Caki2 (cell line): ENCODE results near the gene SDHAF3. TPM values are rescaled to one million over a fixed set of nuclear protein-coding genes. Genes with fewer than 3 reads are reported as not detected.
"Not testable (repeated sequence)": the region's sequence is repeated elsewhere in the genome, so short reads cannot be mapped to it uniquely, and the experiment has no call there.

Source experiments
- DNase-seq: peaks from one replicate; pipeline ENCODE4 v3.0.0-alpha.2; 2015; ENCODE audit warnings: low read depth
- in situ Hi-C: cut with HindIII; loops from 2 replicates; pipeline ENCODE4 v1.10.0; 2016; ENCODE audit warnings: low sequenced_read_pairs, low pct_unique_long_range_greater_than_20kb, mixed read lengths
- total RNA-seq: library from RNA; depleted of rRNA; stranded (reverse); fragments of >200 nt; shearing (Covaris generic); gene quantifications from 2 replicates; pipeline ENCODE4 v1.2.3, GENCODE V29; 2014; ENCODE audit warnings: low replicate concordance

The SDHAF3 gene
- total RNA-seq, 1 experiment from 2014 or later = 25.8 TPM

DNA sequence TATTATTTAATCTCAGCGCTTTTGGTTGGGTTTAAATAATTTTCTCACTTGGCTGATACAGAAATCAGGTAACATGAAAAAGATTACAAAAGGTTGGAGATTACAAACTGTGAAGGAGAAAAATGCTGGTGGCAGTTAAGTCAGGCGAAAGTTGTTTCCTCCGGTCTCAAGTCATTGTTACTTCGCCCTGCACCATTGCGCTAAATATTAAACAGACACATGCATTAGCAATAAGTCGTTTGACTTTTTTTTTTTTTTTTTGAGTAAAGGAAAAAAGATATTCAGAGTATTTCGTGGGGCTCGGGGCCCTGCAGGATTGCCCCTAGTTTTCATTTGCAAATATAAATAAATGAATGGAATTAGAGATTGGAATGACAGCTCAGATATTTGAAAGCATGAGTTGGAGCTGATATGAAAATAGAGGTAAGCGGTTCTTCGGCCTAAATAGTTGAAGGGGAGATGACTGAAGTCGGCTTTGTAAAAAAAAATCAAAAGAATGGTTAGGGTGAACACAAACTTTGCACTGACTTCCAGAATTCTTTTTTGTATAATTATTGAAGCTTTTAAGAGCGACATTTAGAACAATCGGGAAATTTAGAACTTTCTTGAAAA is 914 bp downstream of the SDHAF3 start:
- DNase-seq = no peak
- in situ Hi-C loops = no loop called here

DNA sequence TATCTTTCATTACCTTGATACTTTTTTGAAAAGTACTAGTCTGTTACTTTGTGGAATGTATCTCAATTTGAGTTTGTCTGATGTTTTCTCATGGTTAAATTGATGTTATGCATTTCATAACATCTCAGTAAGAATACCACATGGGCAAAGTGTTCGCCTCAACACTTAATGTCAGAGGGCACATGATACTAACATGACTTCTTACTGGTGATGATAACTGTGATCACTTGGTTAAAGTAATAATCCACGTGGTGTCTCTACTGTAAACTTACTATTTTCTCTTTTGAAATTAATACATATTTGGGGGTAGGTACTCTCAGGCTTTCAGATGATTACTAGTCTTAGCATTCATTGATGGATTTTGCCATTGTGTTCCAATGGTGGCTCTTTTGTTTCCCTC is 2.2 kb downstream of the SDHAF3 start:
- no peak for DNase-seq
- in situ Hi-C loops = no loop called here

DNA sequence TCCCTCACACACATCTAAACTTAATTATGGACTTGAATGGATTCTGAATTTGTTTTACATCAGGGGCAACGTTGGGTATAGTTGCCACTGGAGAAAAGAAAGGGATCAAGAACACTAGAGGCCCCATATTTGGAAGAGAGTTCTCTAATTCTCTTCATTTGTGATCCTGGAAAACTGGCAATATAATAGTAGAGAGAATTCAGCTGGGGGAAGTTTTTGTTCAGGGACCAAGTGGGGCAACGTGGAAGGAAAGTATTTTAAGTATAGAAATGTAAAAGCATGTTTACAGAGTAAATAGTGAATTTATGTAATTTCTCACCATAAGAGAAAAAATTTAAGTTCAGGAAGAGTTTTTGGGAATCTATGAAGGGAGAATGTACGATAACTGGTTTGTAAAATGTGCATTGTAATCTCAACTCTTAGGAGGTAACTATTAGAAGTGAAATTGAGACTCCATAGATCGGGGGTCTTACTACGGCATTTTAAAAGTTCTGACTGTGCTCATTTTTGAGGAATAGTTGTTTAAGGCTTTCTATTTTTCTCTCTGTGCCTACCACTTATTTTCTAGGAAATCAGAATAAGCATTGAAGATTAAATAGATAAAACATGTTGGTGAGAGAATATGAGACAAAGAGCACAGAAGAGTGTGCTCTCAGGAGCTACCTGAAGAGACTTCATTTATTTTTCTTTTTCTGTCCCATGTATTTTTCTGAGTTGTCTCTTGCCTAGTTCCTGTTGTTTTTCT is 3.4 kb downstream of the SDHAF3 start:
- DNase-seq = no peak
- in situ Hi-C loops = no loop called here

DNA sequence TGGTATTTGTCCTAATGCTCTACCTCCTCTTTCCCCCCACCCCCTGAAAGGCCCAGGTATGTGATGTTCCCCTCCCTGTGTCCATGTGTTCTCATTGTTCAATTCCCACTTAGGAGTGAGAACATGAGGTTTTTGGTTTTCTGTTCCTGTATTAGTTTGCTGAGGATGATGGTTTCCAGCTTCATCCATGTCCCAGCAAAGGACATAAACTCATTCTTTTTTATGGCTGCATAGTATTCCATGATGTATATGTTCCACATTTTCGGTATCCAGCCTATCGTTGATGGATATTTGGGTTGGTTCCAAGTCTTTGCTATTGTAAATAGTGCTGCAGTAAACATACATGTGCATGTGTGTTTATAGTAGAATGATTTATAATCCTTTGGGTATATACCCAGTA is 5.6 kb downstream of the SDHAF3 start:
- in situ Hi-C loops, DNase-seq: not testable (repeated sequence)

DNA sequence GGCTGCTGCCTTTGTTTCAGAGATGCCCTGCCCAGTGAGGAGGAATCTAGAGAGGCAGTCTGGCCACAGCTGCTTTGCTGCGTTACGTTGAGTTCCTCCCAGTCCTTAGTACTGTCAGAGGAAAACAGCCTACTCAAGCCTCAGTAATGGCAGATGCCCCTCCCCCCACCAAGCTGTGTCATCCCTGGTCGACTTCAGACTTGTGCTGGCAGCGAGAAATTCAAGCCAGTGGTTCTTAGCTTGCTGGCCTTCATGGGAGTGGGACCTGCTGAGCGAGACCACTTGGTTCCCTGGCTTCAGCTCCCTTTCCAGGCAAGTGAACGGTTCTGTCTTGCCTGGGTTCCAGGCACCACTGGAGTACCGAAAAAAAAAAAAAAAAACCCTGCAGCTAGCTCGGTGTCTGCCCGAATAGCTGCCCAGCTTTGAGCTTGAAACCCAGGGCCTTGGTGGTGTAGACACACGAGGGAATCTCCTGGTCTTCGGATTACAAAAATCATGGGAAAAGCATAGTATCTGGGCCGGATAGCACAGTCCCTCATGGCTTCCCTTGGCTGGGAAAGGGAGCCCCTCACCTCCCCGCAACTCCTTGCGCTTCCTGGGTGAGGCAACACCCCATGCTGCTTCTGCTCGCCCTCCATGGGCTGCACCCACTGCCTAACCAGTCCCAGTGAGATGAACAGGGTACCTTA is 9.1 kb downstream of the SDHAF3 start:
- in situ Hi-C loops = no loop called here
- DNase-seq = no peak

DNA sequence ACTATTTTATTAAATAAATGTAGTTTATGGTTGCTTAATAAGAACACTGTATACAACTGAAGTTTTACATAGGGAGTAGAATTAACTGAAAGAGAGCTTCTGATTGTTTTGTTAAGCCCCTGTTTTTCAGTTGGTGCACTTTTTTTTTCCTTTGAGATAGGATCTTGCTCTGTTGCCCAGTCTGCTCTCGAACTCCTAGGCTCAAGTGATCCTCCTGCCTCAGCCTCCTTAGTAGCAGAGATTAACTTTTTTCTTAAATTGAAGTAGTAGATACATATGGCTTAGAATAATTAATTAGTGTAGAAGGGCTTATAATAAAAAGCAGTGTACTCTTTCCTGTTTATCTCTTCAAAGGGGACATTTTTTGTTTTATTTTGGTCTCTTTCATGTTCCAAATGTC is 11.2 kb downstream of the SDHAF3 start:
- DNase-seq = no peak
- in situ Hi-C loops = no loop called here

DNA sequence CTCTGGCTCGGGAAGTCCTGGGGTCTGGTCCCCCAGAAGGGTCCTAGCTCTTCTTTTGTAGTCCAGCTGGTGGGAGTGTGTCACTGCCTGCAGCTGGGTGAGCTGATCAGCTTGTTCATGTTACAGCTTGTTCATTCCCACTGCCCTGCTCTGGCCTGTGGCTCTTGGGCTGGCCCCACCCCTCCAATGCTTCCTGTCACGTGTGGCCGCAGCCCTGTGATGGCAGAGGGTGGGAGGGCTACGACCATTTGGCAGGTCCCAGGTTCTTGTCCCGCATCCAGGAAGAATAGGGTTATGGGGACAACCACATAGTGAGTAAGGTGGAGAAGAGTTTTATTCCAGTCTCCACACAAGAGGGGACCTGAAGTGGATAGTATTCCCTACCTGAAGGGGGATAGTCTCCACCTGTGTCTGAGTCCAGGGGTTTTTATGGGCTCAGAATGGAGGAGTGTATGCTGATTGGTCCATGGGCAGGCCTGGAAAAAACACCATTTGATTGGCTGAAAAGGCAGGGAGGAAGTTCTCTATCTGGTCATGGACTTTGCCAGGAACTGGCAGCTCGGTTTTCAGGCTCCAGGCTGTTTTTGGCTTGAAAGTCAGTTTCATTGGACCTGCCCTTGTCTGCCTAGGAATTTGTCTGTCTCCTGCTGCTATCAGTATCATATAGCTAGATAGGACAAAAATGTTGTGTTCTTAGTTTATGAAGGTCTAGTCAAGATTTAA is 13.1 kb downstream of the SDHAF3 start:
- DNase-seq = no peak
- in situ Hi-C loops = no loop called here

DNA sequence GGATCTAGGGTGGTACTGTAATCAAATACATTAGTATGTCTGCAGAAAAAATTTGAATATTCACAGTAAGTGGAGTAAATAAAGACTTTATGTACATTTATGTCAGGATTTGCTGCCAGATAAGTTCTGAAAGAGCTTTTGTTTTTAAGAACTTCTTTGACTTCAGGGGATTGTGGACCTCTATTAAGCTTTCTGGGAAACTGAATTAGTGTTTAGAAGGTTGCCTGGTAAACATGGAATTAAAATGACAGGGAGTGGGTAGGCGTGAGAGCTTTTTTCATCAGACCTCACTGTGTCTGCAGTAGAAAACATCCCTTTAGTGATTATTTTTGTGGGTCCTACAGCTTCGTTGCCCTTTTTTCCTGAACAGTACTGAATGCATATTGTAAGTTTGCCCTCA is 15.7 kb downstream of the SDHAF3 start:
- in situ Hi-C loops = no loop called here
- no peak for DNase-seq

DNA sequence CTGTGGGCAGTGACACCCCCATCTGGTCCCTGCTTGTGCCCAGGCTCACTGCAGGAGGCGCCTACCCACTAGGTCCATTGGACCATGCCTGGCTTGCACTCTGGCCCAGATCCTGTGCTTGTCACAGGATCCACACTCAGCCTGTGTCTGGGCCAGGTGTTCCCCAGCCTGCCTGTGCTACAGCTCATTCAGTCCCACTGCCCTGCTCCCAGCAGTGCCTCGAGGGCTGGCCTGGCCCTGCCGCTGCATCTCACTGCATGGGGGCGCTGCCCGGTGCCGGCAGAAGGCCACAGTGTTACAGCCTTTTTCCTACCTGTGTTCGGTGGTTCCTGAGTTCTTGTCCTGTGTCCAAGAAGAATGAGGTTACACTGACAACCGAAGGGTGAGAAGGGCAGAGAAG is 21.3 kb downstream of the SDHAF3 start:
- in situ Hi-C loops = no loop called here
- DNase-seq = no peak

DNA sequence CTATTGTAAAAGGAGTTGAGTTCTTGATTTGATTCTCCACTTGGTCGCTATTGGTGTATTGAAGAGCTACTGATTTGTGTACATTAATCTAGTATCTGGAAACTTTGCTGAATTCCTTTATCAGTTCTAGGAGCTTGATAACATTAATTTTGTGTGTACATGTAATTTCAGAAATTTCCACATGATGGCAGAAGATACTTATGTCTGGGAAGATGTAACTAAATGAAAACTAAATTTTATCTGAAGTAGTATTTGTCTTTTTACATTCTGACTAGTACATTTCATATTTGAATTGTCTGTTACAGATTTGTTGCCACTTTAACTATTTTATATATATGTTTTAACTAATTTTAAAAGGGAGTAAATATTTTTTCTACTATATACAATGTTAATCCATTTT is 27.6 kb downstream of the SDHAF3 start:
- peak; percentile 15 for DNase-seq
- in situ Hi-C loops = no loop called here

DNA sequence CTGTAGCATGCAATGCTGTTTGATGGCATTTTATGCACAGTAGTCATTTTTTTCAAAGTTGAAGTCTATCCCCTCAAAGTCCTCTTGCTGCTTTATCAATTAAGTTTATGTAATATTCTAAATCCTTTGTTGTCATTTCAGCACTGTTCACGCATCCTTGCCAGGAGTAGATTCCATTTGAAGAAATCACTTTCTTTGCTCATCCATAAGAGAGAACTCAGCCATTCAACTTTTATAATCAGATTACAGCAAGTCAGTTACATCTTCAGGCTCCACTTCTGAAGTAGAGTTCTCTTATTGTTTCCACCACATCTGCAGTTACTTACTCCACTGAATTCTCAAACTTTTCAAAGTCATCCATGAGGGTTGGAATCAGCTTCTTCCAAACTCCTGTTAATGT is 32.3 kb downstream of the SDHAF3 start:
- no peak for DNase-seq
- in situ Hi-C loops = no loop called here

DNA sequence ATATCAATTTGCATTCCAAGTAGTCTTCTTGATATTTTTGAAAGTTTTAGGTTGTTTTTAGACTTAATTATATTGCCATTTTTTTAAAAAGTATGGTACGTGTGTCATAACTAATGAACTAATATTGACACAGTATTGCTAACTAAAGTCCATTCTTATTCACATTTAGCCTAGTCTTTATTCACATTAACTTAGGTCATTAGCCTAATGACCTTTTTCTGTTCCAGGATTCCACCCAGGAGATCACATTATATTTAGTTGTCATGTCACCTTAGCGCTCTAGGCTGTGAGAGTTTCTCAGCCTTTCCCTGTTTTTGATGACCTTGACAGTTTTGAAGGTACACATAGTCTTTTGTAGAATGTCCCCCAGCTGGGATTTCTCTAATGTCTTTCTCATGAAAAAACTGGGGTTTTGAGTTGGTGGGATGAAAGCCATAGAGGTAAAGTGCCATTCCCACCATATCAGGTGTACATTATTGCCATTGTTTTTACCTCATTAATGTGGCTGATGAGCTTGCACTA is 38.5 kb downstream of the SDHAF3 start:
- in situ Hi-C loops = no loop called here
- DNase-seq = no peak

DNA sequence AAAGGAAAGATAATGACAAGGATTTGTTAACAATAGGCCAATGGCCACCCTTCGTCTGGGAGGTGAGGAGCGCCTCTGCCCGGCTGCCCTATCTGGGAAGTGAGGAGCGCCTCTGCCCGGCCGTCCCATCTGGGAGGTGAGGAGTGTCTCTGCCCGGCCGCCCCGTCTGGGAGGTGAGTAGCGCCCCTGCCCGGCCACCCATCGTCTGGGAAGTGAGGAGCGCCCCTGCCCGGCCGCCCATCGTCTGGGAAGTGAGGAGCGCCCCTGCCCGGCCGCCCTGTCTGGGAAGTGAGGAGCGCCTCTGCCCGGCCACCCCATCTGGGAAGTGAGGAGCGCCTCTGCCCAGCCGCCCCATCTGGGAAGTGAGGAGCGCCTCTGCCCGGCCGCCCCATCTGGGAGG is 42.5 kb downstream of the SDHAF3 start:
- DNase-seq, in situ Hi-C loops: not testable (repeated sequence)

DNA sequence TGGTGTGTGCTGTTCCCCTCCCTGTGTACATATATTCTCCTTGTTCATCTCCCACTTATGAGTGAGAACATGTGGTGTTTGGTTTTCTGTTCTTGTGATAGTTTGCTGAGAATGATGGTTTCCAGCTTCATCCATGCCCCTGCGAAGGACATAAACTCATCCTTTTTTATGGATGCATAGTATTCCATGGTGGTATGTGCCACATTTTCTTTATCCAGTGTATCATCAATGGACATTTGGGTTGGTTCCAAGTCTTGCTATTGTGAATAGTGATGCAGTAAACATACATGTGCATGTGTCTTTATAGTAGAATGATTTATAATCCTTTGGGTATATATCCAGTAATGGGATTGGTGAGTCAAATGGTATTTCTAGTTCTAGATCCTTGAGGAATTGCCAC is 44.1 kb downstream of the SDHAF3 start:
- in situ Hi-C loops = not testable (repeated sequence)

DNA sequence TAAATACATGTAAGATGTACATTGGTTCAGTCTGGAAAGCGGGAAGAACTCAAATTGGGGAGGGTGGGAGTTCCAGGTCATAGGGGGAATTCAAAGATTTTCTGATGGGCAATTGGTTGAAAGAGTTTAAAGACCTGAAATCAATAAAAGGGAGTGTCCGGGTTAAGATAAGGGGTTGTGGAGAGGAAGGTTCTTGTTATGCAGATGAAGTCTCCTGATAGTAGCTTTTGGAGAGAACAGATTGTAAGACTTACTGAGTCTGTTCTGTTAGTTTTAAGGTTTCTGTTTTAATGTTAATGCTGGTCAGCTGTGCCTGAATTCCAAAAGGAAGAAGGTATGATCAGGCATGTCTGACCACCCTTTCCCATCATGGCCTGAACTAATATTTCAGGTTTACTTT is 48.8 kb downstream of the SDHAF3 start:
- in situ Hi-C loops = no loop called here
- DNase-seq = no peak

More for the DNA sequence above, 44.1 kb downstream of the SDHAF3 start:
- DNase-seq = not testable (repeated sequence)

DNA sequence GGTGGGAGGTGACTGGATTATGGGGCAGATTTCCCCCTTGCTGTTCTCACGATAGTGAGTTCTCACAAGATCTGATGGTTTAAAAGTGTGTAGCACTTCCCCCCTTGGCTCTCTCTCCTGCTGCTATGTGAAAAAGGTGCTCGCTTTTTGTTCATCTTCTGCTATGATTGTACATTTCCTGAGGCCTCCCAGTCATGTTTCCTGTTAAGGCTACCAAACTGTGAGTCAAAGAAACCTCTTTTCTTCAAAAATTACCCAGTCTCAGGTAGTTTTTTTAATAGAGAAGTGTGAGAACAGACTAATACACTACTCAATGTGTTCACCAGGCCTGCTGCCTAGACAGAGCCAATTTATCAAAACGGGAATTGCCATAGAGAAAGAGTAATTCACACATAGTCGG is 49.7 kb downstream of the SDHAF3 start:
- in situ Hi-C loops = no loop called here
- DNase-seq = no peak

DNA sequence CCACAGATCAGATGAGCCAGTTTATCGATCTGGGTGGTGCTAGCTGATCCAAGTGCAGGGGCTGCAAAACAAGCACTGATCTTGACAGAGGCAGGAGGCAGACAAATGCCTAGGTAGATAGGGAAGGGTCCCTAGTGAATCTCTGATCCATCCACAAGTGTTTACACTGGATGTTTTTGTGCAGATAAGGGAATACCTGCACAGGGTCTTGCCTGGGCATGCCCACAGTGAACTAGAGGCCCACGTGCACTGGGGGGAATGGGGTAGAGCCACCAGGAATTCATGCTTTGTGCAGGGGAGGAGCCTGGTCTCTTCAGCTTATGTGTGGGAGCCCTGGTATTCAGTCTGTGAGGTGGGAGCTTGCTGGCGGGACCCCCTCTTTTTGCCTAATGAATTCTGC is 50.3 kb downstream of the SDHAF3 start:
- in situ Hi-C loops = no loop called here
- DNase-seq = no peak

DNA sequence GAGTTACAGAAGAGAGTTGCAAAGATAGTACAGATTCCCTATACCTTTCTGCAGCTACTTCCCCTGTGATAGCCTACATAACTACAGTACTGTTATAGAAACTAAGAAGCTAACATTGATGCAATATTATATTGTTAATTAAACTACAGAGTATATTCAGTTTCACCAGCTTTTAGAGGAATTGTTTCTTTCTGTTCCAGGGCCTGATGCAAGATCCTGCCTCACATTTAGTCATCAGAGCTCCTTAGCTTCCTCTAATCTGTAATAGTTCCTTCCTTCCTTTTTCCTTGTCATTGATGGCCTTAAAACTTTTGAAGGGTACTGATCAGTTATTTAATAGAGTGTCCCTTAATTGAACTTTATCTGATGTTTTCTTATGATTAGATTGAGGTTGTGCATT is 56.8 kb downstream of the SDHAF3 start:
- DNase-seq = no peak
- in situ Hi-C loops = no loop called here
